HepG2 (cell line): Measurements from ENCODE around the gene RNF40. TPM values are rescaled to one million over a fixed set of nuclear protein-coding genes. Genes with fewer than 3 reads are reported as not detected.
A peak's percentile ranks its signal among the peaks of the same experiment; 100 is the strongest.

ENCODE experiments used
- CEBPG ChIP-seq: IDR thresholded peaks from 2 replicates; pipeline ENCODE4 v1.6.1; 2016
- GATA4 ChIP-seq: sonication (generic); IDR thresholded peaks from 2 replicates; pipeline ENCODE4 v1.6.1; 2016; ENCODE audit warnings: antibody characterized with exemption, low read depth, borderline replicate concordance
- GATAD1 ChIP-seq: IDR thresholded peaks from 2 replicates; pipeline ENCODE4 v1.6.1; 2016; ENCODE audit warnings: missing genetic modification reagents, missing compliant biosample characterization
- POLR2G ChIP-seq: fragments of 200-400 bp; formaldehyde crosslinking; IDR thresholded peaks from 2 replicates; pipeline ENCODE4 v1.6.1; 2018; ENCODE audit warnings: mild to moderate bottlenecking, low read depth, low read length, moderate library complexity
- PPARG ChIP-seq: conservative IDR thresholded peaks from 2 replicates; pipeline ENCODE4 v1.6.1; 2016; ENCODE audit warnings: missing biosample characterization, missing genetic modification reagents
- SIX1 ChIP-seq: sonication (generic); formaldehyde crosslinking; IDR thresholded peaks from 2 replicates; pipeline ENCODE4 v1.4.0; 2020; ENCODE audit warnings: missing genetic modification reagents, borderline replicate concordance
- ZNF501 ChIP-seq: sonication (generic); formaldehyde crosslinking; IDR thresholded peaks from 2 replicates; pipeline ENCODE4 v1.5.1; 2020; ENCODE audit warnings: mild to moderate bottlenecking, moderate library complexity, missing genetic modification reagents
- ZNF710 ChIP-seq: sonication (generic); formaldehyde crosslinking; IDR thresholded peaks from 2 replicates; pipeline ENCODE4 v1.5.0; 2020; ENCODE audit warnings: mild to moderate bottlenecking, missing genetic modification reagents, borderline replicate concordance
- ZNF770 ChIP-seq: sonication (generic); formaldehyde crosslinking; IDR thresholded peaks from 2 replicates; pipeline ENCODE4 v1.5.0; 2020; ENCODE audit warnings: mild to moderate bottlenecking, missing genetic modification reagents
- ZNF800 ChIP-seq: sonication (generic); formaldehyde crosslinking; IDR thresholded peaks from 2 replicates; pipeline ENCODE4 v1.4.0; 2020; ENCODE audit warnings: missing genetic modification reagents
- polyA plus RNA-seq, 8 experiments: library from polyadenylated mRNA; depleted of rRNA in 3 of 8; stranded (reverse) in 7 of 8; unstranded in 1 of 8; fragments of >200 nt; fragmentation: Illumina TruSeq in 4 of 8; extraction: Trizol in 4 of 8; gene quantifications; 2 replicates each; pipeline versions ENCODE4 v1.2.1 to v1.2.3, GENCODE V29; 2011 to 2016; ENCODE audit warnings: low read depth in 4 of 8, missing spikeins in 1 of 8, mixed read lengths in 1 of 8; ENCODE audit not compliant: insufficient read depth in 1 of 8
- total RNA-seq, 5 experiments: library from RNA; depleted of rRNA; stranded (reverse); fragments of >200 nt; fragmentation: Illumina TruSeq; extraction: Trizol; gene quantifications; 2 replicates each; pipeline ENCODE4 v1.2.3, GENCODE V29; 2016; ENCODE audit warnings: low read depth in 1 of 5

Gene RNF40
- total and polyA plus RNA-seq, 2 of the 13 experiments (the other 11 are each of a cell fraction or from before 2014, with no cell fraction given): 84.0 to 85.6 TPM

- no peak for TF ChIP-seq ZNF770
- TF ChIP-seq ZNF501 (CRISPR knock-in tag): peak; percentile 55; the same call in 1 of the 2 replicates
- TF ChIP-seq GATAD1: no peak
- TF ChIP-seq GATA4: no peak; the same call in 1 of the 2 replicates
- no peak for TF ChIP-seq ZNF710
- TF ChIP-seq CEBPG: no peak
- TF ChIP-seq ZNF800 (CRISPR knock-in tag): no peak
- TF ChIP-seq PPARG (CRISPR knock-in tag): no peak
- TF ChIP-seq POLR2G: peak; percentile 30
- no peak for TF ChIP-seq SIX1
Observed at GRCh38 chr16:30780021-30780420, 17.9 kb downstream of the RNF40 start (continued).
